Neural cell (in vitro differentiated cells): Measurements from ENCODE around the gene KDM4B. TPM values are rescaled to one million over a fixed set of nuclear protein-coding genes. Genes with fewer than 3 reads are reported as not detected.

Source experiments
- H2AFZ ChIP-seq: fragments of 200-600, 300-800 bp; sonication (generic), shearing (Covaris generic); 2 replicates; pipeline ENCODE4 v1.6.0; 2014; ENCODE audit warnings: low read depth, mild to moderate bottlenecking, antibody characterized with exemption, low read length, moderate library complexity
- H3F3A ChIP-seq: fragments of 200-600 bp; shearing (Covaris generic); 2 replicates; pipeline ENCODE4 v1.6.1; 2016; ENCODE audit warnings: mild to moderate bottlenecking, moderate library complexity, mixed read lengths, antibody characterized with exemption, low read length; ENCODE audit not compliant: insufficient read depth, poor library complexity, severe bottlenecking
- H3K27ac ChIP-seq: fragments of 200-600, 300-800 bp; sonication (generic), shearing (Covaris generic); 2 replicates; pipeline ENCODE4 v1.5.1; 2014; ENCODE audit warnings: mild to moderate bottlenecking, low read length, moderate library complexity
- H3K27me3 ChIP-seq: fragments of 300-800, 200-600 bp; sonication (generic), shearing (Covaris generic); 2 replicates; pipeline ENCODE4 v1.6.0; 2014; ENCODE audit warnings: mild to moderate bottlenecking, low read depth, low read length, moderate library complexity; ENCODE audit not compliant: insufficient read depth
- H3K36me3 ChIP-seq: fragments of 300-800, 200-600 bp; sonication (generic), shearing (Covaris generic); 2 replicates; pipeline ENCODE4 v1.5.1; 2014; ENCODE audit warnings: mild to moderate bottlenecking, antibody characterized with exemption, low read length, moderate library complexity; ENCODE audit not compliant: insufficient read depth
- H3K4me2 ChIP-seq: fragments of 300-800, 200-600 bp; sonication (generic), shearing (Covaris generic); 2 replicates; pipeline ENCODE4 v1.6.0; 2014; ENCODE audit warnings: mild to moderate bottlenecking, low read length
- H3K4me3 ChIP-seq: fragments of 300-800, 200-600 bp; sonication (generic), shearing (Covaris generic); 2 replicates; pipeline ENCODE4 v1.5.1; 2014; ENCODE audit warnings: mild to moderate bottlenecking, low read length, moderate library complexity
- H3K79me2 ChIP-seq: fragments of 200-600 bp; shearing (Covaris generic); replicated peaks from 2 replicates; pipeline ENCODE4 v1.6.0; 2014; ENCODE audit warnings: mild to moderate bottlenecking, low read length, moderate library complexity; ENCODE audit not compliant: insufficient read depth
- H3K9ac ChIP-seq: fragments of 300-800, 200-600 bp; sonication (generic), shearing (Covaris generic); 2 replicates; pipeline ENCODE4 v1.6.1; 2016; ENCODE audit warnings: mild to moderate bottlenecking, low read length, mixed read lengths
- H3K9me2 ChIP-seq: fragments of 200-600 bp; shearing (Covaris generic); 2 replicates; pipeline ENCODE4 v1.6.1; 2016; ENCODE audit warnings: mild to moderate bottlenecking, low read length, mixed read lengths; ENCODE audit not compliant: insufficient read depth
- H3K9me3 ChIP-seq: fragments of 200-600, 300-800 bp; sonication (generic), shearing (Covaris generic); 2 replicates; pipeline ENCODE4 v1.6.1; 2016; ENCODE audit warnings: mild to moderate bottlenecking, mixed run types, low read length, moderate library complexity, mixed read lengths
- H4K20me1 ChIP-seq: fragments of 200-600 bp; shearing (Covaris generic); 2 replicates; pipeline ENCODE4 v1.6.1; 2016; ENCODE audit warnings: mild to moderate bottlenecking, mixed run types; ENCODE audit not compliant: insufficient read depth
- EP300 ChIP-seq: fragments of 450-650 bp; conservative IDR thresholded peaks from 2 replicates; pipeline ENCODE4 v1.6.1; 2014; ENCODE audit warnings: antibody characterized with exemption, mild to moderate bottlenecking, moderate library complexity; ENCODE audit not compliant: poor library complexity, severe bottlenecking
- EZH2 ChIP-seq: fragments of 200-600, 300-800 bp; shearing (Covaris generic), sonication (generic); IDR thresholded peaks from 2 replicates; pipeline ENCODE4 v1.6.1; 2014; ENCODE audit warnings: antibody characterized with exemption, low read length, borderline replicate concordance, mild to moderate bottlenecking; ENCODE audit not compliant: insufficient read depth, poor library complexity, severe bottlenecking
- MXI1 ChIP-seq: fragments of 450-650 bp; conservative IDR thresholded peaks from 2 replicates; pipeline ENCODE4 v1.6.1; 2014; ENCODE audit warnings: antibody characterized with exemption, mild to moderate bottlenecking; ENCODE audit not compliant: poor library complexity, severe bottlenecking
- POLR2AphosphoS5 ChIP-seq: IDR thresholded peaks from 2 replicates; pipeline ENCODE4 v1.6.1; 2012
- RAD21 ChIP-seq: fragments of 450-650 bp; conservative IDR thresholded peaks from 2 replicates; pipeline ENCODE4 v1.6.1; 2014; ENCODE audit warnings: antibody characterized with exemption, mild to moderate bottlenecking, moderate library complexity
- SMC3 ChIP-seq: fragments of 450-650 bp; conservative IDR thresholded peaks from 2 replicates; pipeline ENCODE4 v1.6.1; 2014; ENCODE audit warnings: antibody characterized with exemption, mild to moderate bottlenecking, moderate library complexity; ENCODE audit not compliant: poor library complexity
- TAF1 ChIP-seq: IDR thresholded peaks from 2 replicates; pipeline ENCODE4 v1.6.1; 2012; ENCODE audit warnings: low read depth
- polyA plus RNA-seq: library from polyadenylated mRNA; depleted of rRNA; stranded (reverse); fragments of >200 nt; gene quantifications from 2 replicates; pipeline ENCODE4 v1.2.3, GENCODE V29; 2014
- TF ChIP-seq, protein P1 (sequence below): fragments of 450-650 bp; IDR thresholded peaks from 2 replicates; pipeline ENCODE4 v1.5.1; 2014; ENCODE audit warnings: antibody characterized with exemption, mild to moderate bottlenecking, moderate library complexity; ENCODE audit not compliant: poor library complexity, severe bottlenecking
- TF ChIP-seq, protein P2 (sequence below): IDR thresholded peaks from 2 replicates; pipeline ENCODE4 v1.6.1; 2012; ENCODE audit warnings: borderline replicate concordance

The KDM4B gene
- polyA plus RNA-seq, 1 donor from 2014 or later: 19.1 TPM

DNA sequence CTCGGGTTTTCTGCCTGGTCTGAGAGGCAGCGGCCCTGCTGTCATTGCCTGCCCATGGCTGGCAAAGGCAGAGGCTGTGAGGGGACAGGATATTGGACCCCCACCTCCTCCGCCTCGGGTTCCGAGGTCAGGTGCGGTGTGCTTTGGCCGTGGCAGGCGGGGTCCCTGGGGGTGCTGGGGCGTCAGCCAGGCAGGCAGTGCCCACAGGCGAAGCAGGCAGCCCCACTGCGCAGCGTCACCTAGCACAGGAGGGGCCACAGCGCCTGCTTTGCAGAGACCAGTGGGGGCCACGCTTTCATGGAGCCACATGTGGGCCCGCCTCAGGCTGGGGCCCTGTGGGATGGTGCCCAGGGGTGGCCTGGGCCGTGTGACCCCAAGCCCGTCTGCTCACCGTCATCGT, 96.0 kb downstream of the KDM4B start:
- no peaks in the 10 kb centered on the region for H4K20me1 ChIP-seq
- no peak overlapping the region for H3K27ac ChIP-seq
- no peaks in the 10 kb centered on the region for H3K36me3 ChIP-seq
- H2AFZ ChIP-seq: no peak overlapping the region
- H3K9me3 ChIP-seq: no peaks in the 10 kb centered on the region
- no peaks in the 10 kb centered on the region for H3F3A ChIP-seq
- H3K9me2 ChIP-seq: no peaks in the 10 kb centered on the region
- no peak overlapping the region for H3K9ac ChIP-seq
- no peak for TF ChIP-seq EP300
- no peak for TF ChIP-seq TAF1
- TF ChIP-seq, protein P1, sequence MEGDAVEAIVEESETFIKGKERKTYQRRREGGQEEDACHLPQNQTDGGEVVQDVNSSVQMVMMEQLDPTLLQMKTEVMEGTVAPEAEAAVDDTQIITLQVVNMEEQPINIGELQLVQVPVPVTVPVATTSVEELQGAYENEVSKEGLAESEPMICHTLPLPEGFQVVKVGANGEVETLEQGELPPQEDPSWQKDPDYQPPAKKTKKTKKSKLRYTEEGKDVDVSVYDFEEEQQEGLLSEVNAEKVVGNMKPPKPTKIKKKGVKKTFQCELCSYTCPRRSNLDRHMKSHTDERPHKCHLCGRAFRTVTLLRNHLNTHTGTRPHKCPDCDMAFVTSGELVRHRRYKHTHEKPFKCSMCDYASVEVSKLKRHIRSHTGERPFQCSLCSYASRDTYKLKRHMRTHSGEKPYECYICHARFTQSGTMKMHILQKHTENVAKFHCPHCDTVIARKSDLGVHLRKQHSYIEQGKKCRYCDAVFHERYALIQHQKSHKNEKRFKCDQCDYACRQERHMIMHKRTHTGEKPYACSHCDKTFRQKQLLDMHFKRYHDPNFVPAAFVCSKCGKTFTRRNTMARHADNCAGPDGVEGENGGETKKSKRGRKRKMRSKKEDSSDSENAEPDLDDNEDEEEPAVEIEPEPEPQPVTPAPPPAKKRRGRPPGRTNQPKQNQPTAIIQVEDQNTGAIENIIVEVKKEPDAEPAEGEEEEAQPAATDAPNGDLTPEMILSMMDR: no peak
- TF ChIP-seq MXI1: no peak
- no peak for TF ChIP-seq RAD21
- no peak for TF ChIP-seq EZH2
- no peak for TF ChIP-seq POLR2AphosphoS5
- H3K79me2 ChIP-seq: no peaks in the 10 kb centered on the region
- H3K4me2 ChIP-seq: no peak overlapping the region
- no peaks in the 10 kb centered on the region for H3K27me3 ChIP-seq
- H3K4me3 ChIP-seq: no peak overlapping the region

- Histone ChIP-seq H3K27ac (no peak overlapping the region), H3K9me3 (no peaks in the 10 kb centered on the region), H3K36me3 (no peaks in the 10 kb centered on the region), H4K20me1 (no peaks in the 10 kb centered on the region), H3K79me2 (no peaks in the 10 kb centered on the region), H3F3A (no peaks in the 10 kb centered on the region), H3K9ac (no peak overlapping the region), H2AFZ (no peak overlapping the region), H3K4me3 (no peak overlapping the region), H3K27me3 (no peaks in the 10 kb centered on the region), H3K9me2 (no peaks in the 10 kb centered on the region), H3K4me2 (no peak overlapping the region)
- TF ChIP-seq, protein P2, sequence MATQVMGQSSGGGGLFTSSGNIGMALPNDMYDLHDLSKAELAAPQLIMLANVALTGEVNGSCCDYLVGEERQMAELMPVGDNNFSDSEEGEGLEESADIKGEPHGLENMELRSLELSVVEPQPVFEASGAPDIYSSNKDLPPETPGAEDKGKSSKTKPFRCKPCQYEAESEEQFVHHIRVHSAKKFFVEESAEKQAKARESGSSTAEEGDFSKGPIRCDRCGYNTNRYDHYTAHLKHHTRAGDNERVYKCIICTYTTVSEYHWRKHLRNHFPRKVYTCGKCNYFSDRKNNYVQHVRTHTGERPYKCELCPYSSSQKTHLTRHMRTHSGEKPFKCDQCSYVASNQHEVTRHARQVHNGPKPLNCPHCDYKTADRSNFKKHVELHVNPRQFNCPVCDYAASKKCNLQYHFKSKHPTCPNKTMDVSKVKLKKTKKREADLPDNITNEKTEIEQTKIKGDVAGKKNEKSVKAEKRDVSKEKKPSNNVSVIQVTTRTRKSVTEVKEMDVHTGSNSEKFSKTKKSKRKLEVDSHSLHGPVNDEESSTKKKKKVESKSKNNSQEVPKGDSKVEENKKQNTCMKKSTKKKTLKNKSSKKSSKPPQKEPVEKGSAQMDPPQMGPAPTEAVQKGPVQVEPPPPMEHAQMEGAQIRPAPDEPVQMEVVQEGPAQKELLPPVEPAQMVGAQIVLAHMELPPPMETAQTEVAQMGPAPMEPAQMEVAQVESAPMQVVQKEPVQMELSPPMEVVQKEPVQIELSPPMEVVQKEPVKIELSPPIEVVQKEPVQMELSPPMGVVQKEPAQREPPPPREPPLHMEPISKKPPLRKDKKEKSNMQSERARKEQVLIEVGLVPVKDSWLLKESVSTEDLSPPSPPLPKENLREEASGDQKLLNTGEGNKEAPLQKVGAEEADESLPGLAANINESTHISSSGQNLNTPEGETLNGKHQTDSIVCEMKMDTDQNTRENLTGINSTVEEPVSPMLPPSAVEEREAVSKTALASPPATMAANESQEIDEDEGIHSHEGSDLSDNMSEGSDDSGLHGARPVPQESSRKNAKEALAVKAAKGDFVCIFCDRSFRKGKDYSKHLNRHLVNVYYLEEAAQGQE: no peak
- TF ChIP-seq POLR2AphosphoS5 (no peak), EZH2 (no peak)
Observed at GRCh38 chr19:5065663-5066093, 96.8 kb downstream of the KDM4B start.

DNA sequence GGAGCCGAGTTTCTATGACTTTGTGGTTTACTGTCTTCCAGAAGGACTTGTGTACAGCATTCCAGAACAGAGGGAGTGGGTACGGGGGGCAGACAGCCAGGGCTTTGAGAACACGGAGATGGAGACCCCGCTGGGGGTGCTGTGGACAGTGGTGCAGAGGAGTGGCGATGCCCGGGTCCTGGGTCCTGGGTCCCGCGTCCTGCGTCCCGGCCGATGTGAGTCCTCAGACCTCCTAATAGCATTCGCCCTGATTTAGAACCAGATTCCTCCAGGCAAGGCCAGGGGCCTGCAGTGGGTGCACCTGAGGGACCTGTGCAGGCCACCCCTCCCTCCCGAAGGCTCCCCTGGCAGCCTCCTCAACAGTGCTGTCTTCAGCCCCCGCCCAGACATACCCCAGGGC, 97.9 kb downstream of the KDM4B start:
- Histone ChIP-seq H3K79me2 (no peaks in the 10 kb centered on the region), H3F3A (no peaks in the 10 kb centered on the region), H3K9ac (no peak overlapping the region), H3K27ac (no peak overlapping the region), H3K27me3 (no peaks in the 10 kb centered on the region), H3K9me2 (no peaks in the 10 kb centered on the region), H4K20me1 (no peaks in the 10 kb centered on the region), H3K36me3 (no peaks in the 10 kb centered on the region), H2AFZ (no peak overlapping the region), H3K4me2 (no peak overlapping the region), H3K4me3 (no peak overlapping the region), H3K9me3 (no peaks in the 10 kb centered on the region)
- TF ChIP-seq EZH2: no peak
- TF ChIP-seq TAF1: no peak
- TF ChIP-seq, protein P2: no peak
- no peak for TF ChIP-seq SMC3
- TF ChIP-seq, protein P1: no peak
- no peak for TF ChIP-seq MXI1
- TF ChIP-seq EP300: no peak
- no peak for TF ChIP-seq RAD21
- TF ChIP-seq POLR2AphosphoS5: no peak
